ENCODE data around the gene PDP2.
"Not testable (repeated sequence)": the region's sequence is repeated elsewhere in the genome, so short reads cannot be mapped to it uniquely, and the experiment has no call there.

The PDP2 gene

GRCh38 chr16:66886321-66886720, 6.0 kb downstream of the PDP2 start:
- no peak for DNase-seq (ENCODE audit: low read depth in 2 of 2)

GRCh38 chr16:66886914-66887313, 6.6 kb downstream of the PDP2 start:
- DNase-seq (ENCODE audit: low read depth in 2 of 2): no peak

- no peak for DNase-seq (ENCODE audit: low read depth in 2 of 2)
Measured at GRCh38 chr16:66888647-66889615, 8.6 kb downstream of the PDP2 start.

- DNase-seq (ENCODE audit: low read depth in 2 of 2): no peak
Measured at GRCh38 chr16:66889622-66890021, 9.3 kb downstream of the PDP2 start.

GRCh38 chr16:66890799-66891198, 10.5 kb downstream of the PDP2 start:
- no peak for DNase-seq (ENCODE audit: low read depth in 2 of 2)

GRCh38 chr16:66891360-66891759, 11.0 kb downstream of the PDP2 start:
- no peak for DNase-seq (ENCODE audit: low read depth in 2 of 2)

GRCh38 chr16:66891797-66892196, 11.5 kb downstream of the PDP2 start:
- no peak for DNase-seq (ENCODE audit: low read depth in 2 of 2)

- no peak for DNase-seq (ENCODE audit: low read depth in 2 of 2)
Measured at GRCh38 chr16:66894055-66894454, 13.7 kb downstream of the PDP2 start.

GRCh38 chr16:66894948-66895688, 14.8 kb downstream of the PDP2 start:
- DNase-seq (ENCODE audit: low read depth in 2 of 2): peak in 1 of 2 donors; percentile 31

- DNase-seq (ENCODE audit: low read depth in 2 of 2): no peak
Measured at GRCh38 chr16:66895689-66895979, 15.3 kb downstream of the PDP2 start.

- no peak for DNase-seq (ENCODE audit: low read depth in 2 of 2)
Measured at GRCh38 chr16:66895999-66896398, 15.7 kb downstream of the PDP2 start.

GRCh38 chr16:66896682-66897081, 16.4 kb downstream of the PDP2 start:
- DNase-seq (ENCODE audit: low read depth in 2 of 2): not testable (repeated sequence)

GRCh38 chr16:66898207-66898606, 17.9 kb downstream of the PDP2 start:
- no peak for DNase-seq (ENCODE audit: low read depth in 2 of 2)

GRCh38 chr16:66898933-66899309, 18.6 kb downstream of the PDP2 start:
- no peak for DNase-seq (ENCODE audit: low read depth in 2 of 2)

GRCh38 chr16:66899310-66899944, 19.1 kb downstream of the PDP2 start:
- DNase-seq (ENCODE audit: low read depth in 2 of 2): no peak

GRCh38 chr16:66899945-66900710, 19.8 kb downstream of the PDP2 start:
- DNase-seq (ENCODE audit: low read depth in 2 of 2): no peak

- no peak for DNase-seq (ENCODE audit: low read depth in 2 of 2)
Measured at GRCh38 chr16:66900721-66901441, 20.6 kb downstream of the PDP2 start.

- DNase-seq (ENCODE audit: low read depth in 2 of 2): no peak
Measured at GRCh38 chr16:66901626-66902025, 21.3 kb downstream of the PDP2 start.

GRCh38 chr16:66902648-66903543, 22.6 kb downstream of the PDP2 start:
- no peak for DNase-seq (ENCODE audit: low read depth in 2 of 2)

Data from stimulated activated CD8-positive, alpha-beta memory T cell treated with anti-CD3 and anti-CD28 coated beads, Interleukin-2, amount 100 ng/mL, for 1 hour (primary cell).